Stimulated activated naive CD8-positive, alpha-beta T cell treated with anti-CD3 and anti-CD28 coated beads, Interleukin-15, Interleukin-2, amounts not matched to agents 100 U/mL and 50 U/mL, for 24 hours (primary cell): Measurements from ENCODE around the gene ZNF263.

Source experiments
- ATAC-seq: fragments of 150-1000 bp; cut with Tn5 transposase; one replicate; pipeline ENCODE4 v1.10.0; 2021
- DNase-seq: peaks from one replicate; pipeline ENCODE4 v3.0.0; 2021

ZNF263 gene

GRCh38 chr16:3282730-3283542, at the start of gene ZNF263:
Gene ZNF263, plus strand, starts transcription at chr16:3283491. Its CDS starts 328 bp downstream, at chr16:3283819.
- ATAC-seq = peak; percentile 92

GRCh38 chr16:3234543-3234856, 48.8 kb upstream of the ZNF263 start:
- DNase-seq = no peak
- ATAC-seq = no peak

More at GRCh38 chr16:3282730-3283542, at the start of gene ZNF263:
- DNase-seq = peak; percentile 91

GRCh38 chr16:3234857-3235561, 48.3 kb upstream of the ZNF263 start, which contains the start of gene ZNF200:
Gene ZNF200, minus strand, starts transcription at chr16:3235158. Its CDS starts 1,403 bp downstream, at chr16:3233755.
- ATAC-seq (peak; percentile 96), DNase-seq (peak; percentile 95)

GRCh38 chr16:3235856-3236669, 47.2 kb upstream of the ZNF263 start:
- ATAC-seq (no peak), DNase-seq (peak; percentile 26)

- no peak for ATAC-seq
- DNase-seq = no peak
Observed at GRCh38 chr16:3241761-3242160, 41.5 kb upstream of the ZNF263 start.

GRCh38 chr16:3242709-3243108, 40.6 kb upstream of the ZNF263 start:
- ATAC-seq (no peak), DNase-seq (no peak)

- ATAC-seq (peak; percentile 75), DNase-seq (no peak)
Observed at GRCh38 chr16:3243882-3244281, 39.4 kb upstream of the ZNF263 start.

DNA sequence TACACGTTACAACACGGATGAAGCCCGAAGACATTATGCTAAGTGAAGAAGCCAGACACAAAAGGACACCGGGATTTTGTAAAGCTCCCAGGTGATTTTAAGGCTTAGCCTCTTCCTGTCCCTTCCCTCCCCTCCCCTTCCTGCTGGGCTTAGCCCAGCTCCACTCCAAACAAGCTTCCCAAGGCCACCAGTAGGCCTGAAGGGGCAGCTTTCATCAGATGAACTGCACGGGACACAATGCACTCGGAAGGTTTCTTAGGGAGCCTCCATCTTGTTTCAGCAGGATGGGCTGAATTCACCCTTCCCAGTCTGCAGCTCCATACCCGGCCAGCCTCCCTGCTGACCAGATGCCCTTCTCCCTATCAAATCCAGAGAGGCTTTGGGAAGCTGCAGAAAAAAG, 37.3 kb upstream of the ZNF263 start:
- ATAC-seq = no peak
- no peak for DNase-seq

DNA sequence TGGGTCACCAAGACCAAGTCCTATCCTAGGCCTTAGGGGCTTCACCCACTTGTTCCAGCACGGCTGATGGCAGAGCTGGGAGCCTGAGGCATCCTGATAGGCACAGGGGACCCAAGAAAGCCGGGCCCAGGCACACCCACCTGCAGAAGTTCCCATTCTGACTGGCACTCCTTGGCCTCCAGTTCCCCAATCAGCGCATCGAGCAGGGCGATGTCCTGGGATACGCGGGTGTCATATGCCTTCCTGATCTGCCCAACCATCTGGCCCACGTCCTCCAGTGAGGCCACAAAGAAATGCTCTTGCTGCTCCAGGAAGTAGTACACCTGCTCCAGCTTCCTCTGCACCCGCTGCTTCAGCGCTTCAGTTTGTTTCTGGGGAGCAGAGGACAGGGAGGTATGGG, 36.4 kb upstream of the ZNF263 start:
- no peak for ATAC-seq

GRCh38 chr16:3248596-3248995, 34.7 kb upstream of the ZNF263 start:
- ATAC-seq (no peak), DNase-seq (no peak)

More for the DNA sequence above, 36.4 kb upstream of the ZNF263 start:
- DNase-seq = no peak

- no peak for ATAC-seq
- no peak for DNase-seq
Observed at GRCh38 chr16:3249020-3249419, 34.3 kb upstream of the ZNF263 start.

GRCh38 chr16:3249451-3249850, 33.8 kb upstream of the ZNF263 start:
- ATAC-seq (no peak), DNase-seq (no peak)

DNA sequence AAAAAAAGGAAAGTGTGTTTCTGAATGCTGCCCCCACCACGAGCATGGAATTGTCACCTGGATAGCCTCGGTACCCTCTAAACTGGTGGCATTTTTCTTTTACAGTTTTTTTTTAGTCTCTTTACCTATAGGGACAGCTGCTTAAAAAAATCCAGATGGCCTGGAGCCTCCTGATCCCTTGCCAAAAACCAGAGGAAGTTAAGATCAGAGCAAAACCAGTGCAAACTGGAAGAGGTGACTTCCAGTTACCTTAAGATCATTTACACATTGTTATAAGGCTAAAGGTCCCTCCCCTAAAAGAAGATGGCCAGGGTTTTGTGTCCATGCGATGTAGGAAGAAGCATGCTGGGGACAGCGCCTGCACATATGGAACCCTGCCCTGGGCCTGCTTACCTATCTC, 30.3 kb upstream of the ZNF263 start:
- no peak for DNase-seq
- no peak for ATAC-seq

DNA sequence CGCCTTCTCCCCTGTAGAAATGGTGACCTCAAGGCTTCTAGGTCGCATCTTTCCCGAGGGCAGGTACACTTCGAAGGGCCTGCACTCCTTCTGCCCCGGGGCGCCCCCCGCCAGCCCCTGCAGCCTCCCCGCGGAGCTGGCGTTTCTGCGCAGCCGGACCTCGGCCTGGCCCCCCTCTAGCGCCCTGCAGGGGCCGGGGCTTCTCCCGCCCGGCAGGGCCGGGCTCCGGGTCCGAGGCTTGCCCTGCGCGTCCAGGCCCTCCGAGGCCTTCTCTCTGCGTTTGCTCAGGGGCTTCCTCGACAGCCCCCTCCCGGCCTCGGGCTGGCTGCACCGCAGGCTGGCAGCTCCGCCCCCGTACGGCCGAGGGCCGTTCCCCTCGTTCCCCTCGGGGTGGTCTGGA, 29.0 kb upstream of the ZNF263 start:
- ATAC-seq (no peak), DNase-seq (no peak)

DNA sequence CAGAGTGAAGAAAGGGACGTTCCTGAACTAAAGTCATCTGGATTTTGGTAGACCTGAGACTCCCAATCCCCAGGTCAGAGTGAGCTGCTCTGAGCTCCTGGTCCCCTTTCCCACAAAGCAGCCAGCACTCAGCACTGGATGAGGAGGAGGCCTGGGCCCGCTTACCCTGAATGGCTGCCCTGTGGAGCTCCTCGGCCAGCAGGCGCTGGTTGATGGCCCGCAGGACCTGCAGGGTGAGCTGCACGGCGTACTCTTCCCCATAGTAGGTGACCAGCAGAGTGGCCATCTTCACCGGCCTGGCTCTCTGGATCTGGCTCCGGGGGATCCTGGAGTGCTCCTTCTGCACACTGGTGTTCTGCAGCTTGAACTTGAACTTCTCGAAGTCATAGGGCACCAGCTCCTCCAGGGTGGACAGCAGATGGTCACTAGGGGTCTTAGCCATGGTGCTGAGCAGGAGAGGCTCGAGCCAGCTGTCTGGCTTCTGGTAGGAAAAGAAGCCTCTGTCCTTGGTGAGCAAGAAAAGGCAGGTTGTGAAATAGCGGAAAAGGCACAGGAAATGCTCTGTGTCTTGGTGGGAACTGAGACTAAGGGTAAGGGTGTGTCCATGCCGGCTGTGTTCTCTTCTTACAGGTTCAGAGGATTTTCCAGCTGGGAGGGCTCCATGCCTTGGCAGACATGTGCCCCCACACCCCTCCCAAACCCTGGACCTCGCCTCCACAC, 27.0 kb upstream of the ZNF263 start, which contains the start of gene MEFV:
Gene MEFV, minus strand, starts transcription at position 488 of the 720 bp plus-strand sequence. Its CDS starts 46 bp downstream, at position 442.
- no peak for ATAC-seq
- DNase-seq = no peak

DNA sequence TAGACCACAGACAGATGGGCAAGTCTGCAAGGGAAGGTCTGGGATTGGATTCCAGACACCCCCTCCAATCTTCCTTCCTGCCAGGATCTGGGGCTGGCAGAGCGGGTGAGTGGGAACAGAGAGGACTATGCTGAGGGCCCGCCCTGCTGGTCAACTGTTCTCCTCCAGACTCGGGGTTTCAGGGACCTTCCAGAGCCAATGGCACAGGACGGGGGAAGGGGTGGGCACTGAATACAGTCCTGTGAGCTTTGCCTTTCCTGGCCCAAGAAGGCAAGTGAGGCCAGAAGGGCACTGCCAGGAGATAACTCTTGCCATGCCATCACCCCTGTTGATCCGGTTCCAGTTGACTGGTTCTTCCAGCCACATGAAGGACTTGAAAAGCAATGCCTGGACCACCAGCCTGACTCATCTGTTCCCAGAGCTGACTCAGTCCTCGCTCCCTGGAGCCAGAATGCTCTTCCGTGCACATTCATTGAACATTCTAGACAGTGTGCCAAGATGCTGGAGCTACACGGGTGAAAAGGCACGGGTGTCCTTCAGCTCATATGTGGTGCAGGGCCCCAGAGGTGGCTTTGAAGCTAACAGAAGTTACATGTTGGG, 26.3 kb upstream of the ZNF263 start:
- ATAC-seq (no peak), DNase-seq (no peak)

GRCh38 chr16:3259836-3260235, 23.5 kb upstream of the ZNF263 start:
- ATAC-seq (no peak), DNase-seq (no peak)

DNA sequence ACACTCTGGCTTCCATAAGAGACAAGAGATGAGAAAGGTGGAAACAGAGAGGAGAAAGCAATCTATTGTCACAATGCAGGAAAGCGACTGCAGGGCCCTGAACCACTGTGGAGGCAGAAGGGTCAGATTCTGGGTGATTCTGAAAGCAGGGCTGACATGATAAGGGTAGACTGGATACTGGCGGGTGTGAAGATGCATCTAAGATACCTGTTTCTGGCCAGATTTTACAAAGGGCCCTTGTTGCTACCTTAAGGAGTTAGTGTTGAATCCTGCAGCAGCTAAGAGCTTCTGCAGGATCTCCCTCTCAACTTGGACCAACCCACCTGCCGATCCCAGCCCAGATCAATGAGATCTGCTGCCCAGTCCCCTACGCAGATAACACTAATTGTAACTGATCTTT, 20.8 kb upstream of the ZNF263 start:
- ATAC-seq (no peak), DNase-seq (no peak)

DNA sequence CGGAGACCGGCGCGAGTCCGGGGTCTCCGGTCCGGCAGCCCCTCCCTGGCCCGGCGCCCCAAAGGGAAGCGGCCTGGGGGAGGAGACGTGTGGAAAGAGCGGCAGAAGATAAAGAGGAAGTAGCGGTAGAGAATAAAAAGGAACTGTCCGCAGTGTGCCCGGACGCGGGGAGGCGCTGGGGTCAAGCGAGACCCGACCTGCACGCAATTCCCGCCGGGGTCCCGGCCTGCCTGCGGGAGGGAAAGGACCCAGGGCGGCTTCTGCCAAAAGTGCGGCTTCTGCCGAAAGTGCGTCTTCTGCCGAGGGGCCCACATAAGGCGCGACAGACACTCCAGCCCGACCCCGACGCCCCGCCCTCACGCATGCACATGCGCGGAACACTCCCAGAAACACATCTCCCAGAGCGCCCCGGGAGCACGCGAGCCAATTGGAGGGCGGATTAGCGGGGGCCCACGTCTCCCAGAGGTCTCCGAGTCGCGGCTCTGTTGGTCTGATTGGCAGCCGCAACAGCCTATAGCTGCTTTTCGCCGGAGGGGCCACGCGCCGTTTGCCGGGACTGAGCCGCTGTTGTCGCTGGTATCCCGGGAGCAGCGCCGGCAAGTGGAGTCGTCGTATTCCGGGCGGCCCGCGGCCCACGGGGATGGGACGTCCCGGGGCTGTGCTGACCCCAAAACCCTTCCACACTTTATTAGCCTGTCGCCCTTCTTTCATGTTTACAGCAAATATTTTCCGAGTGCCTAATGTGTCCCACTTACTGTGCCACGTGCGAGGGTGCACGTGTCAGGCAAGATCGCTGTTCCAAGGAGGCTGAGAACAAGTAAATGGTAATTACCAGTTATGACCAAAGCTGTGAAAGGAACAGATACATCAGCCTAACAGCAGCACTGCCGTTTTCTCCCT, 18.9 kb upstream of the ZNF263 start:
- peak; percentile 92 for ATAC-seq
- peak; percentile 98 for DNase-seq

DNA sequence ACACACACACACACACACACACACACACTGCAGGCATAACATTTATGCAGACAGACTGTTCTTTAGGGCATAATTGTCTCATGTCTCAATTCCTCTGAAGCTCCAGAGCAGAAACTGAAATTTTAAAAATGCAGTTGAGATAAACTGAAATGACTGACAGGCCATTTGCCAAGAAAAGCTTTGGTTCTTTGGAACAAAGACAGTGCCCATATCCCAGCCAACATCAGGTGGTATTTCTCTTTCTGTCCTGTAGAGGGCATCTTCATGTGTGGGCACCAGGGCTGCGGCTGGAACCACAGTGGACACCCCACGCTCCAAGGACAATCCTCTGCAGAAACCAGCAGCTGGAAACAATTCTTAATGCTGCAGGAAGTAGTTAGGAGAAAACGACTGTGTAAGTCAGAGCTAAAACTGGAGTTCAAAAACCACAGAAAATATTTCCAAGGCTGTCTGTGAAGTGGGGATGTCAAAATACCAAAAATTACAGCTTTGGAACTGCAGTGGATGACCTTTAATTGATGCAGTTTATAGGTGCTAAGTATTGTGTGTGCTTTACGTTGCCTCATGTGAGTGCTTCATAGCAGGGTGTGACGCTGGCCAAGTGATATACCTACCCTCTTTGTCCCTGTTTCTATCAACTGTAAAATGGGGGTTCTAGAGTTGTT, 16.3 kb upstream of the ZNF263 start:
- DNase-seq (no peak), ATAC-seq (no peak)
